Neural cell (in vitro differentiated cells): Measurements from ENCODE around the gene HDAC11. TPM values are rescaled to one million over a fixed set of nuclear protein-coding genes. Genes with fewer than 3 reads are reported as not detected.

Experiments used
- H2AFZ ChIP-seq: fragments of 200-600, 300-800 bp; sonication (generic), shearing (Covaris generic); 2 replicates; pipeline ENCODE4 v1.6.0; 2014; ENCODE audit warnings: low read depth, mild to moderate bottlenecking, antibody characterized with exemption, low read length, moderate library complexity
- H3F3A ChIP-seq: fragments of 200-600 bp; shearing (Covaris generic); 2 replicates; pipeline ENCODE4 v1.6.1; 2016; ENCODE audit warnings: mild to moderate bottlenecking, moderate library complexity, mixed read lengths, antibody characterized with exemption, low read length; ENCODE audit not compliant: insufficient read depth, poor library complexity, severe bottlenecking
- H3K27ac ChIP-seq: fragments of 200-600, 300-800 bp; sonication (generic), shearing (Covaris generic); 2 replicates; pipeline ENCODE4 v1.5.1; 2014; ENCODE audit warnings: mild to moderate bottlenecking, low read length, moderate library complexity
- H3K27me3 ChIP-seq: fragments of 300-800, 200-600 bp; sonication (generic), shearing (Covaris generic); 2 replicates; pipeline ENCODE4 v1.6.0; 2014; ENCODE audit warnings: mild to moderate bottlenecking, low read depth, low read length, moderate library complexity; ENCODE audit not compliant: insufficient read depth
- H3K36me3 ChIP-seq: fragments of 300-800, 200-600 bp; sonication (generic), shearing (Covaris generic); 2 replicates; pipeline ENCODE4 v1.5.1; 2014; ENCODE audit warnings: mild to moderate bottlenecking, antibody characterized with exemption, low read length, moderate library complexity; ENCODE audit not compliant: insufficient read depth
- H3K4me2 ChIP-seq: fragments of 300-800, 200-600 bp; sonication (generic), shearing (Covaris generic); 2 replicates; pipeline ENCODE4 v1.6.0; 2014; ENCODE audit warnings: mild to moderate bottlenecking, low read length
- H3K4me3 ChIP-seq: fragments of 300-800, 200-600 bp; sonication (generic), shearing (Covaris generic); 2 replicates; pipeline ENCODE4 v1.5.1; 2014; ENCODE audit warnings: mild to moderate bottlenecking, low read length, moderate library complexity
- H3K79me2 ChIP-seq: fragments of 200-600 bp; shearing (Covaris generic); replicated peaks from 2 replicates; pipeline ENCODE4 v1.6.0; 2014; ENCODE audit warnings: mild to moderate bottlenecking, low read length, moderate library complexity; ENCODE audit not compliant: insufficient read depth
- H3K9ac ChIP-seq: fragments of 300-800, 200-600 bp; sonication (generic), shearing (Covaris generic); 2 replicates; pipeline ENCODE4 v1.6.1; 2016; ENCODE audit warnings: mild to moderate bottlenecking, low read length, mixed read lengths
- H3K9me2 ChIP-seq: fragments of 200-600 bp; shearing (Covaris generic); 2 replicates; pipeline ENCODE4 v1.6.1; 2016; ENCODE audit warnings: mild to moderate bottlenecking, low read length, mixed read lengths; ENCODE audit not compliant: insufficient read depth
- H3K9me3 ChIP-seq: fragments of 200-600, 300-800 bp; sonication (generic), shearing (Covaris generic); 2 replicates; pipeline ENCODE4 v1.6.1; 2016; ENCODE audit warnings: mild to moderate bottlenecking, mixed run types, low read length, moderate library complexity, mixed read lengths
- H4K20me1 ChIP-seq: fragments of 200-600 bp; shearing (Covaris generic); 2 replicates; pipeline ENCODE4 v1.6.1; 2016; ENCODE audit warnings: mild to moderate bottlenecking, mixed run types; ENCODE audit not compliant: insufficient read depth
- EP300 ChIP-seq: fragments of 450-650 bp; conservative IDR thresholded peaks from 2 replicates; pipeline ENCODE4 v1.6.1; 2014; ENCODE audit warnings: antibody characterized with exemption, mild to moderate bottlenecking, moderate library complexity; ENCODE audit not compliant: poor library complexity, severe bottlenecking
- EZH2 ChIP-seq: fragments of 200-600, 300-800 bp; shearing (Covaris generic), sonication (generic); IDR thresholded peaks from 2 replicates; pipeline ENCODE4 v1.6.1; 2014; ENCODE audit warnings: antibody characterized with exemption, low read length, borderline replicate concordance, mild to moderate bottlenecking; ENCODE audit not compliant: insufficient read depth, poor library complexity, severe bottlenecking
- MXI1 ChIP-seq: fragments of 450-650 bp; conservative IDR thresholded peaks from 2 replicates; pipeline ENCODE4 v1.6.1; 2014; ENCODE audit warnings: antibody characterized with exemption, mild to moderate bottlenecking; ENCODE audit not compliant: poor library complexity, severe bottlenecking
- POLR2AphosphoS5 ChIP-seq: IDR thresholded peaks from 2 replicates; pipeline ENCODE4 v1.6.1; 2012
- RAD21 ChIP-seq: fragments of 450-650 bp; conservative IDR thresholded peaks from 2 replicates; pipeline ENCODE4 v1.6.1; 2014; ENCODE audit warnings: antibody characterized with exemption, mild to moderate bottlenecking, moderate library complexity
- SMC3 ChIP-seq: fragments of 450-650 bp; conservative IDR thresholded peaks from 2 replicates; pipeline ENCODE4 v1.6.1; 2014; ENCODE audit warnings: antibody characterized with exemption, mild to moderate bottlenecking, moderate library complexity; ENCODE audit not compliant: poor library complexity
- TAF1 ChIP-seq: IDR thresholded peaks from 2 replicates; pipeline ENCODE4 v1.6.1; 2012; ENCODE audit warnings: low read depth
- polyA plus RNA-seq: library from polyadenylated mRNA; depleted of rRNA; stranded (reverse); fragments of >200 nt; gene quantifications from 2 replicates; pipeline ENCODE4 v1.2.3, GENCODE V29; 2014
- TF ChIP-seq, protein P1 (sequence below): fragments of 450-650 bp; IDR thresholded peaks from 2 replicates; pipeline ENCODE4 v1.5.1; 2014; ENCODE audit warnings: antibody characterized with exemption, mild to moderate bottlenecking, moderate library complexity; ENCODE audit not compliant: poor library complexity, severe bottlenecking
- TF ChIP-seq, protein P2 (sequence below): IDR thresholded peaks from 2 replicates; pipeline ENCODE4 v1.6.1; 2012; ENCODE audit warnings: borderline replicate concordance

HDAC11 gene
- polyA plus RNA-seq, 1 donor from 2014 or later, result 14.8 TPM

DNA sequence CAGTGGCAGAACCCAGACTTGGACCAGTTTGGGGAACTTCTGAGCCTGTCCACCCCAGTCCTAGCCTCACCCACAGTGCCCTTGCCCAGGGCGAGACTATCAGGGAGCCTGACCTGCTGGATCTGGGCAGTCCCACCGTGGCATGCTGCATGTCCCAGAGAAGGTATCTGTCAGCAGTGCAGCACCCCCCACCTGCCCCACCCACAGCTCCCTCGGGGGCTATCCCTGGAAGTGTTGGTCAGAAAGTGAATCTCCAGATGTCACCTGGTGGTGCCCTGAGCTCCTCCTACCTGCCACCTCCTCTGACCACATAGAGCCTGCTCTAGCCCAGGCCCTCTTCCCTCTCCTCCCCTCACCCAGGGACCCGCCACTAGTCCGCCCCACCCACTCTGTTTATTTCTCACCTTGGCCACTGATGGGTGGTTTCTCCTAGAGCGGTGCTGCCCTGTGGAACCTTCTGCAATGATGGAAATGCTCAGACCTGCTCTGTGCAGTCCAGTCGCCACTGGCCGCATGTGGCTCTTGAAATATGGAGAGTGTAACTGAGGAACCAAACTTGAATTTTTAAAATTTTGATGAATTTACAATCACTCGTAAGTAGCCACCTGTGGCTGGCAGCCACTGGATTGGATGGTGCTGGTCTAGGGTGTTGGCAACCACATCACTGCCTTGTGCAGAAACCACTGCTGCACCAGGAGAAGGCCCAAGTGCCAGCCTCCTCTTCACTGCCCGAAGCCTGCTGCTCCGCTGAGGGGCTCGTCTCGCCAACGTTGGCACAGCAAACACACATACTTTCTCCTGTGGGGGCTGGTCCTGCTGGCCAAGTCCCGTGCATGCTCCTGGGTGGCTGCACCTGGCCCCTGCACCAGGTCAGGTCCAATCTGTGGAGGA, 13.1 kb downstream of the HDAC11 start:
- Histone ChIP-seq H3K4me2 (no peak overlapping the region), H3K9ac (no peak overlapping the region), H3K27ac (no peak overlapping the region), H3K36me3 (no peaks in the 10 kb centered on the region), H3K9me3 (no peaks in the 10 kb centered on the region), H3K4me3 (no peak overlapping the region), H3K79me2 (no peaks in the 10 kb centered on the region), H3F3A (no peaks in the 10 kb centered on the region), H4K20me1 (no peaks in the 10 kb centered on the region), H2AFZ (no peak overlapping the region), H3K9me2 (no peaks in the 10 kb centered on the region), H3K27me3 (no peaks in the 10 kb centered on the region)
- TF ChIP-seq POLR2AphosphoS5, result no peak
- TF ChIP-seq, protein P1, sequence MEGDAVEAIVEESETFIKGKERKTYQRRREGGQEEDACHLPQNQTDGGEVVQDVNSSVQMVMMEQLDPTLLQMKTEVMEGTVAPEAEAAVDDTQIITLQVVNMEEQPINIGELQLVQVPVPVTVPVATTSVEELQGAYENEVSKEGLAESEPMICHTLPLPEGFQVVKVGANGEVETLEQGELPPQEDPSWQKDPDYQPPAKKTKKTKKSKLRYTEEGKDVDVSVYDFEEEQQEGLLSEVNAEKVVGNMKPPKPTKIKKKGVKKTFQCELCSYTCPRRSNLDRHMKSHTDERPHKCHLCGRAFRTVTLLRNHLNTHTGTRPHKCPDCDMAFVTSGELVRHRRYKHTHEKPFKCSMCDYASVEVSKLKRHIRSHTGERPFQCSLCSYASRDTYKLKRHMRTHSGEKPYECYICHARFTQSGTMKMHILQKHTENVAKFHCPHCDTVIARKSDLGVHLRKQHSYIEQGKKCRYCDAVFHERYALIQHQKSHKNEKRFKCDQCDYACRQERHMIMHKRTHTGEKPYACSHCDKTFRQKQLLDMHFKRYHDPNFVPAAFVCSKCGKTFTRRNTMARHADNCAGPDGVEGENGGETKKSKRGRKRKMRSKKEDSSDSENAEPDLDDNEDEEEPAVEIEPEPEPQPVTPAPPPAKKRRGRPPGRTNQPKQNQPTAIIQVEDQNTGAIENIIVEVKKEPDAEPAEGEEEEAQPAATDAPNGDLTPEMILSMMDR, result no peak
- TF ChIP-seq SMC3, result no peak
- no peak for TF ChIP-seq TAF1
- TF ChIP-seq MXI1, result no peak
- no peak for TF ChIP-seq EP300
- TF ChIP-seq, protein P2, sequence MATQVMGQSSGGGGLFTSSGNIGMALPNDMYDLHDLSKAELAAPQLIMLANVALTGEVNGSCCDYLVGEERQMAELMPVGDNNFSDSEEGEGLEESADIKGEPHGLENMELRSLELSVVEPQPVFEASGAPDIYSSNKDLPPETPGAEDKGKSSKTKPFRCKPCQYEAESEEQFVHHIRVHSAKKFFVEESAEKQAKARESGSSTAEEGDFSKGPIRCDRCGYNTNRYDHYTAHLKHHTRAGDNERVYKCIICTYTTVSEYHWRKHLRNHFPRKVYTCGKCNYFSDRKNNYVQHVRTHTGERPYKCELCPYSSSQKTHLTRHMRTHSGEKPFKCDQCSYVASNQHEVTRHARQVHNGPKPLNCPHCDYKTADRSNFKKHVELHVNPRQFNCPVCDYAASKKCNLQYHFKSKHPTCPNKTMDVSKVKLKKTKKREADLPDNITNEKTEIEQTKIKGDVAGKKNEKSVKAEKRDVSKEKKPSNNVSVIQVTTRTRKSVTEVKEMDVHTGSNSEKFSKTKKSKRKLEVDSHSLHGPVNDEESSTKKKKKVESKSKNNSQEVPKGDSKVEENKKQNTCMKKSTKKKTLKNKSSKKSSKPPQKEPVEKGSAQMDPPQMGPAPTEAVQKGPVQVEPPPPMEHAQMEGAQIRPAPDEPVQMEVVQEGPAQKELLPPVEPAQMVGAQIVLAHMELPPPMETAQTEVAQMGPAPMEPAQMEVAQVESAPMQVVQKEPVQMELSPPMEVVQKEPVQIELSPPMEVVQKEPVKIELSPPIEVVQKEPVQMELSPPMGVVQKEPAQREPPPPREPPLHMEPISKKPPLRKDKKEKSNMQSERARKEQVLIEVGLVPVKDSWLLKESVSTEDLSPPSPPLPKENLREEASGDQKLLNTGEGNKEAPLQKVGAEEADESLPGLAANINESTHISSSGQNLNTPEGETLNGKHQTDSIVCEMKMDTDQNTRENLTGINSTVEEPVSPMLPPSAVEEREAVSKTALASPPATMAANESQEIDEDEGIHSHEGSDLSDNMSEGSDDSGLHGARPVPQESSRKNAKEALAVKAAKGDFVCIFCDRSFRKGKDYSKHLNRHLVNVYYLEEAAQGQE, result no peak
- no peak for TF ChIP-seq RAD21
- TF ChIP-seq EZH2, result no peak

DNA sequence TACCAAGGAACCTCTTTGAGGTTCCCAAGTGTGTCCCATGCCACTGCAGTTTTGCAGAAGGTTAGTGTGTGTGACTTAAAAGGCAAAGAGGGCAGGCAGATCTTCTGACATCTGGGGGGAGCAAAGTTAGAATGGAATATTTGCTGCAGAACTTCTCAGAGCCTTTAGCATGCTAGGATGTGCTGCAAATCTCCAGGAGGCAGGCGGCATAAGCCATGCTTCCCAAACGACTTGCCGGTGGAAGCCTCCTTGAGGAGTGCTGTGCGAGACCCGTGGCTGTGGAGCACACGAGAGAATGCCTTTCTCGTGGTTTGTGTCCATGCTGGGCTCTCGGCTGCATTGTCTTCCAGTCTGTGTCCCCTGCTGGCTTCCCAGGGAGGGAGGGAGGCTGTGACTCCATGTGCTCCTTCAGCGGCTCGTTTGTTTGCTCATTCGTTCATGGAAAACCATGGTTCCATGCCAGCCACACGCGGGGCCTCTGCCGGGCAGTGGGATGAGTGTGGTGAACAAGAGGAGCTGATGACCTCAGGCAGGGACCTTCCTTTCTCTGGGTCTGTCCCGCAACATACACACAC, 13.8 kb downstream of the HDAC11 start:
- Histone ChIP-seq H3K9ac (no peak overlapping the region), H3K9me3 (no peaks in the 10 kb centered on the region), H3K36me3 (no peaks in the 10 kb centered on the region), H3K9me2 (no peaks in the 10 kb centered on the region), H3K27me3 (no peaks in the 10 kb centered on the region), H3K79me2 (no peaks in the 10 kb centered on the region), H2AFZ (no peak overlapping the region), H3K4me3 (no peak overlapping the region), H4K20me1 (no peaks in the 10 kb centered on the region), H3K4me2 (no peak overlapping the region), H3K27ac (no peak overlapping the region), H3F3A (no peaks in the 10 kb centered on the region)
- no peak for TF ChIP-seq RAD21
- TF ChIP-seq, protein P2, result no peak
- no peak for TF ChIP-seq MXI1
- TF ChIP-seq, protein P1, result no peak
- TF ChIP-seq EZH2, result no peak
- no peak for TF ChIP-seq POLR2AphosphoS5
- no peak for TF ChIP-seq TAF1
- no peak for TF ChIP-seq SMC3
- TF ChIP-seq EP300, result no peak
